HCT116 (cell line): Measurements from ENCODE around the gene ODF2L. TPM values are rescaled to one million over a fixed set of nuclear protein-coding genes. Genes with fewer than 3 reads are reported as not detected.

Source experiments
- ATAC-seq: fragments of 200-7000 bp; cut with Tn5 transposase; 2 replicates; pipeline ENCODE4 v1.9.1; 2020; ENCODE audit warnings: mild to moderate bottlenecking, moderate library complexity
- BruUV-seq: library from RNA; stranded (reverse); fragments of 400-500 nt; replicated peaks from 2 replicates; lab custom pipeline; 2021; lab: Mats Ljungman, UMichigan
- CTCF ChIA-PET: fragments of 300-600 bp; sonication (Branson Sonifier 250); formaldehyde crosslinking; loops from one replicate; lab custom pipeline; 2021; ENCODE audit warnings: antibody characterized with exemption; lab: Charles Lee
- POLR2A ChIA-PET: fragments of 300-600, 350-600 bp; sonication (Branson Sonifier 250); formaldehyde crosslinking; loops from one replicate; lab custom pipeline; 2021; ENCODE audit warnings: antibody characterized with exemption; lab: Charles Lee
- RAD21 ChIA-PET, 2 experiments: fragments of 300-600 bp; sonication (Branson Sonifier 250); formaldehyde crosslinking; loops; one replicate each; lab custom pipeline; 2023; ENCODE audit warnings: low total read pairs in 2 of 2; ENCODE audit not compliant: uncharacterized antibody in 2 of 2, unreplicated experiment in 2 of 2, low non-redundant PET in 1 of 2; lab: Charles Lee
- DNase-seq: peaks from one replicate; pipeline ENCODE4 v3.0.0-alpha.2; 2010; ENCODE audit warnings: low read depth, low spot score
- H2AFZ ChIP-seq: fragments of 200-600 bp; shearing (Covaris generic), sonication (generic); 2 replicates; pipeline ENCODE4 v1.6.1; 2017; ENCODE audit warnings: low read depth, mixed run types, mixed read lengths, antibody characterized with exemption, low read length; ENCODE audit not compliant: poor library complexity, severe bottlenecking
- H3K27ac ChIP-seq: 2 replicates; pipeline ENCODE4 v1.5.1; 2012; ENCODE audit warnings: low read depth, low read length
- H3K27me3 ChIP-seq: fragments of 200-600 bp; sonication (generic); 2 replicates; pipeline ENCODE4 v1.6.1; 2016; ENCODE audit warnings: mixed run types, low read length, mixed read lengths; ENCODE audit not compliant: insufficient read depth
- H3K36me3 ChIP-seq, 2 experiments: fragments of 200-500 bp in 1 of 2; fragments of 200-600 bp in 1 of 2; sonication (Bioruptor generic) in 1 of 2; sonication (generic) in 1 of 2; 2 replicates each; pipeline versions ENCODE4 v1.5.1 to v1.6.1; 2014 to 2016; ENCODE audit warnings: low read length in 2 of 2, inconsistent platforms in 1 of 2, mixed read lengths in 1 of 2, mixed run types in 1 of 2; ENCODE audit not compliant: insufficient read depth in 2 of 2, control insufficient read depth in 1 of 2
- H3K4me1 ChIP-seq, 2 experiments: fragments of 200-600 bp in 1 of 2; sonication (generic) in 1 of 2; 2 replicates each; pipeline versions ENCODE4 v1.5.1 to v1.6.1; 2012 to 2017; ENCODE audit warnings: low read length in 2 of 2, inconsistent platforms in 1 of 2, mild to moderate bottlenecking in 1 of 2, mixed read lengths in 1 of 2, mixed run types in 1 of 2, moderate library complexity in 1 of 2; ENCODE audit not compliant: insufficient read depth in 2 of 2, control insufficient read depth in 1 of 2
- H3K4me2 ChIP-seq: fragments of 200-600 bp; sonication (generic); 2 replicates; pipeline ENCODE4 v1.6.1; 2017; ENCODE audit warnings: mixed run types, low read length, mixed read lengths
- H3K4me3 ChIP-seq, 2 experiments: fragments of 200-600 bp in 1 of 2; sonication (generic) in 1 of 2; replicated peaks in 1 of 2; 2 replicates each; pipeline ENCODE4 v1.5.1; 2011 to 2016; ENCODE audit warnings: low read length in 2 of 2, control low read depth in 1 of 2, low read depth in 1 of 2, mild to moderate bottlenecking in 1 of 2, mixed read lengths in 1 of 2, mixed run types in 1 of 2
- H3K79me2 ChIP-seq: fragments of 200-600 bp; sonication (generic); 2 replicates; pipeline ENCODE4 v1.6.1; 2017; ENCODE audit warnings: mild to moderate bottlenecking, mixed run types, low read length, moderate library complexity, mixed read lengths; ENCODE audit not compliant: insufficient read depth
- H3K9ac ChIP-seq: fragments of 200-600 bp; sonication (generic); 2 replicates; pipeline ENCODE4 v1.6.1; 2016; ENCODE audit warnings: low read length, mixed read lengths
- H3K9me2 ChIP-seq: fragments of 200-600 bp; sonication (generic), shearing (Covaris generic); 2 replicates; pipeline ENCODE4 v1.6.1; 2017; ENCODE audit warnings: mixed run types, mild to moderate bottlenecking, moderate library complexity; ENCODE audit not compliant: insufficient read depth
- H3K9me3 ChIP-seq, 2 experiments: fragments of 200-500 bp in 1 of 2; fragments of 200-600 bp in 1 of 2; sonication (Bioruptor generic) in 1 of 2; sonication (generic) in 1 of 2; 2 replicates each; pipeline ENCODE4 v1.6.1; 2014 to 2017; ENCODE audit warnings: low read length in 2 of 2, mixed read lengths in 2 of 2, inconsistent platforms in 1 of 2, low read depth in 1 of 2, mild to moderate bottlenecking in 1 of 2, mixed run types in 1 of 2, moderate library complexity in 1 of 2; ENCODE audit not compliant: control insufficient read depth in 1 of 2, insufficient read depth in 1 of 2
- H4K20me1 ChIP-seq: fragments of 200-600 bp; sonication (generic), shearing (Covaris generic); 2 replicates; pipeline ENCODE4 v1.6.1; 2017; ENCODE audit warnings: mixed run types, mild to moderate bottlenecking, moderate library complexity; ENCODE audit not compliant: insufficient read depth
- CBX3 ChIP-seq: IDR thresholded peaks from 2 replicates; pipeline ENCODE4 v1.6.1; 2012; ENCODE audit warnings: low read depth
- EGR1 ChIP-seq: IDR thresholded peaks from 2 replicates; pipeline ENCODE4 v1.6.1; 2012; ENCODE audit warnings: low read depth
- ELF1 ChIP-seq: IDR thresholded peaks from 2 replicates; pipeline ENCODE4 v1.6.1; 2012; ENCODE audit warnings: low read depth, borderline replicate concordance
- EZH2phosphoT487 ChIP-seq: fragments of 200-600 bp; IDR thresholded peaks from 2 replicates; pipeline ENCODE4 v1.6.1; 2018; ENCODE audit warnings: antibody characterized with exemption, borderline replicate concordance
- MAX ChIP-seq: IDR thresholded peaks from 2 replicates; pipeline ENCODE4 v1.6.1; 2012
- POLR2A ChIP-seq: IDR thresholded peaks from 2 replicates; pipeline ENCODE4 v1.7.0; 2011; ENCODE audit warnings: borderline replicate concordance; ENCODE audit not compliant: insufficient read depth, insufficient read length; ENCODE audit errors: extremely low read depth
- SP1 ChIP-seq: IDR thresholded peaks from 2 replicates; pipeline ENCODE4 v1.6.1; 2012; ENCODE audit warnings: low read depth
- SRF ChIP-seq: IDR thresholded peaks from 2 replicates; pipeline ENCODE4 v1.6.1; 2012; ENCODE audit warnings: low read depth
- TCF7L2 ChIP-seq: IDR thresholded peaks from 2 replicates; pipeline ENCODE4 v1.7.0; 2011; ENCODE audit warnings: borderline replicate concordance, inconsistent platforms; ENCODE audit not compliant: insufficient read depth, insufficient read length; ENCODE audit errors: extremely low read depth
- YY1 ChIP-seq: IDR thresholded peaks from 2 replicates; pipeline ENCODE4 v1.6.1; 2011; ENCODE audit warnings: low read length, low read depth, moderate library complexity, mild to moderate bottlenecking; ENCODE audit not compliant: insufficient replicate concordance; ENCODE audit errors: extremely low read depth
- ZBTB33 ChIP-seq: IDR thresholded peaks from 2 replicates; pipeline ENCODE4 v1.6.1; 2011; ENCODE audit warnings: mild to moderate bottlenecking, low read length, moderate library complexity; ENCODE audit not compliant: insufficient replicate concordance; ENCODE audit errors: extremely low read depth
- ZFX ChIP-seq: fragments of 450-650 bp; IDR thresholded peaks from 2 replicates; pipeline ENCODE4 v1.6.1; 2017
- intact Hi-C: fragments of 100-400 bp; cut with micrococcal nuclease; formaldehyde crosslinking; loops from 2 replicates; pipeline ENCODE4 v1.10.0; 2022
- total RNA-seq: library from RNA; stranded (reverse); gene quantifications from one replicate; pipeline ENCODE4 v1.2.1, GENCODE V29; 2021; ENCODE audit not compliant: unreplicated experiment
- TF ChIP-seq, protein P1 (sequence below), 3 experiments: fragments of 200-600 bp in 1 of 3; sonication (generic) in 1 of 3; IDR thresholded peaks in 2 of 3; conservative IDR thresholded peaks in 1 of 3; 2 replicates each; pipeline ENCODE4 v1.5.1; 2012 to 2017; ENCODE audit warnings: low read depth in 2 of 3, low read length in 2 of 3, antibody characterized with exemption in 1 of 3, borderline replicate concordance in 1 of 3, control low read depth in 1 of 3, mild to moderate bottlenecking in 1 of 3, mixed read lengths in 1 of 3, mixed run types in 1 of 3, moderate library complexity in 1 of 3; ENCODE audit not compliant: insufficient read depth in 1 of 3

Gene ODF2L
- total RNA-seq, 1 experiment from 2014 or later: 33.7 TPM

DNA sequence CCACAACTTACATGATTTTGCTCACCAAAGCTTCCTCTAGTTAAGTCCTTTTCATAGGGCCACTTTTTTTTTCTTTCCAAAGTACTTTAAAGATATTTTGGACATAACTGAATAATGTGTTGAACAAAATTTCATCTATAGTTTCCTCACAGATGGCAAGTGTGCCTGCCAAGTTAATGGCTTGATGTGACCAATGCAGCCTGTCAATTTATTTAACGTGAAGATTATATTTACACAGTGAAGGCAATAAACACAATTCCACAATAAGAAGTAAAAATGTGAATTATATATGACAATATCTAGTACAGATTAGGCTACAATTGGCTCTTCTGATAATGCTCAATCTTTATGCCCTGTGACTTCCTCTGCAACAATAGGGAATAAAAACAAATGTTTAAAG lies 45.9 kb upstream of the ODF2L start:
- H3K79me2 ChIP-seq: no peaks in the 10 kb centered on the region
- no peaks in the 10 kb centered on the region for H3K4me1 ChIP-seq
- ChIA-PET POLR2A (no interaction called here), RAD21 (no interaction called here), CTCF (no interaction called here)
- no peaks in the 10 kb centered on the region for H3K9me3 ChIP-seq
- H3K27ac ChIP-seq: no peak overlapping the region
- H3K9me2 ChIP-seq: no peaks in the 10 kb centered on the region
- DNase-seq (no peak), ATAC-seq (no peak)
- no peak overlapping the region for H3K9ac ChIP-seq
- no TSS peak for BruUV-seq
- H3K27me3 ChIP-seq: no peaks in the 10 kb centered on the region
- no peak overlapping the region for H2AFZ ChIP-seq
- no peak for TF ChIP-seq EZH2phosphoT487
- no peak for TF ChIP-seq CBX3
- no peak for TF ChIP-seq ZBTB33
- TF ChIP-seq TCF7L2: no peak
- no peak for TF ChIP-seq SRF
- TF ChIP-seq ELF1: no peak
- intact Hi-C loops: no loop called here
- H4K20me1 ChIP-seq: no peaks in the 10 kb centered on the region
- no peak overlapping the region for H3K4me3 ChIP-seq
- no peaks in the 10 kb centered on the region for H3K36me3 ChIP-seq
- no peak overlapping the region for H3K4me2 ChIP-seq

DNA sequence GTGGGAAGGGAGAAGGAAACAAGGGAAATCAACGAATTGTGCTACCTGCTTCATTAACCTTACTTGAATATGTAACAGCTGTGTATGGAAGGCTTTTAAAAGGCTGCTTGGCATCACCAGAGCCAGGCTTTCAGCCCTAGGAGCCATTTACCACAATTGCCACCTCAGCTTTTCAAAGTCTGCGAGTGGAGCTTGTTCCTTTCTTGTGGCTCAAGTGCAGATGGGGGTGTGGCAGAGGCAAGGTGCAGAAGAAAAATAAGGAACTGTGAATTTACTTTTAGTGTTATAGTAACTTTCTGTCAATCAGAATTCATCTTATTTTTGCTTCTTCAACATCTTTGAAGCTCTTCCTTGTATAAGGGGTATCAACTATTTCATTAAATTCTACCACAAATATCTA lies 45.5 kb upstream of the ODF2L start:
- no peak overlapping the region for H3K4me2 ChIP-seq
- no peaks in the 10 kb centered on the region for H3K36me3 ChIP-seq
- no peak for DNase-seq
- ChIA-PET POLR2A (no interaction called here), CTCF (no interaction called here), RAD21 (no interaction called here)
- no peaks in the 10 kb centered on the region for H3K4me1 ChIP-seq
- intact Hi-C loops: no loop called here
- H3K9me3 ChIP-seq: no peaks in the 10 kb centered on the region
- H3K27ac ChIP-seq: no peak overlapping the region
- H3K9me2 ChIP-seq: no peaks in the 10 kb centered on the region
- no peaks in the 10 kb centered on the region for H3K79me2 ChIP-seq
- no peaks in the 10 kb centered on the region for H4K20me1 ChIP-seq
- no peaks in the 10 kb centered on the region for H3K27me3 ChIP-seq
- H2AFZ ChIP-seq: no peak overlapping the region
- no TSS peak for BruUV-seq
- no peak overlapping the region for H3K4me3 ChIP-seq
- H3K9ac ChIP-seq: no peak overlapping the region
- ATAC-seq: no peak
- no peak for TF ChIP-seq ZBTB33
- no peak for TF ChIP-seq POLR2A
- TF ChIP-seq ZFX: no peak
- no peak for TF ChIP-seq SRF
- no peak for TF ChIP-seq SP1
- no peak for TF ChIP-seq EGR1
- no peak for TF ChIP-seq CBX3
- TF ChIP-seq, protein P1, sequence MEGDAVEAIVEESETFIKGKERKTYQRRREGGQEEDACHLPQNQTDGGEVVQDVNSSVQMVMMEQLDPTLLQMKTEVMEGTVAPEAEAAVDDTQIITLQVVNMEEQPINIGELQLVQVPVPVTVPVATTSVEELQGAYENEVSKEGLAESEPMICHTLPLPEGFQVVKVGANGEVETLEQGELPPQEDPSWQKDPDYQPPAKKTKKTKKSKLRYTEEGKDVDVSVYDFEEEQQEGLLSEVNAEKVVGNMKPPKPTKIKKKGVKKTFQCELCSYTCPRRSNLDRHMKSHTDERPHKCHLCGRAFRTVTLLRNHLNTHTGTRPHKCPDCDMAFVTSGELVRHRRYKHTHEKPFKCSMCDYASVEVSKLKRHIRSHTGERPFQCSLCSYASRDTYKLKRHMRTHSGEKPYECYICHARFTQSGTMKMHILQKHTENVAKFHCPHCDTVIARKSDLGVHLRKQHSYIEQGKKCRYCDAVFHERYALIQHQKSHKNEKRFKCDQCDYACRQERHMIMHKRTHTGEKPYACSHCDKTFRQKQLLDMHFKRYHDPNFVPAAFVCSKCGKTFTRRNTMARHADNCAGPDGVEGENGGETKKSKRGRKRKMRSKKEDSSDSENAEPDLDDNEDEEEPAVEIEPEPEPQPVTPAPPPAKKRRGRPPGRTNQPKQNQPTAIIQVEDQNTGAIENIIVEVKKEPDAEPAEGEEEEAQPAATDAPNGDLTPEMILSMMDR (IDR thresholded peaks at IDR 0.05 in 2 of 3, conservative IDR thresholded peaks at IDR 0.05 in 1 of 3; ENCODE audit: borderline replicate concordance in 1 of 3, insufficient read depth in 1 of 3, low read depth in 2 of 3, low read length in 2 of 3): no peak
- no peak for TF ChIP-seq MAX
- TF ChIP-seq YY1: no peak
- TF ChIP-seq ELF1: no peak
